Mucosa of descending colon (tissue), 3 donors: ENCODE data around the gene BAIAP2L2. TPM values are rescaled to one million over a fixed set of nuclear protein-coding genes. Genes with fewer than 3 reads are reported as not detected.
"Not testable (repeated sequence)": the region's sequence is repeated elsewhere in the genome, so short reads cannot be mapped to it uniquely, and the experiment has no call there.

ENCODE experiments used
- ATAC-seq: fragments of 200-7000 bp; cut with Tn5 transposase; one replicate; pipeline ENCODE4 v1.9.1; 2020; ENCODE audit warnings: mild to moderate bottlenecking, moderate library complexity
- DNase-seq, 3 donors: peaks; one replicate each; pipeline ENCODE4 v3.0.0-alpha.2; 2020
- H3K36me3 ChIP-seq: fragments of 200-600 bp; one replicate; pipeline ENCODE4 v1.8.0; 2021; ENCODE audit warnings: low read depth, mild to moderate bottlenecking
- H3K4me1 ChIP-seq: fragments of 200-600 bp; one replicate; pipeline ENCODE4 v1.8.0; 2021; ENCODE audit warnings: low read depth, mild to moderate bottlenecking
- H3K4me3 ChIP-seq: fragments of 200-600 bp; one replicate; pipeline ENCODE4 v1.8.0; 2021; ENCODE audit warnings: mild to moderate bottlenecking
- H3K9me3 ChIP-seq: fragments of 200-600 bp; one replicate; pipeline ENCODE4 v1.8.0; 2021; ENCODE audit warnings: mild to moderate bottlenecking
- intact Hi-C, 2 donors: fragments of 100-400 bp; cut with DNase I in 1 of 2; cut with micrococcal nuclease in 1 of 2; formaldehyde crosslinking; loops; one replicate each; pipeline versions ENCODE4 v1.11.0 to v1.11.1; 2022; cut with DNase I, micrococcal nuclease
- total RNA-seq, 3 donors: library from RNA; stranded (reverse); fragmentation: NEBNext Ultra II Directional in 2 of 3; extraction: Animal tissue kit (Norgen Biotek cat#: 25700) in 2 of 3; gene quantifications; one replicate each; pipeline versions ENCODE4 v1.2.1 to v1.2.4, GENCODE V29; 2021 to 2023
- TF ChIP-seq, protein P1 (sequence below): fragments of 200-600 bp; IDR thresholded peaks from one replicate; pipeline ENCODE4 v1.8.0; 2022; ENCODE audit warnings: antibody characterized with exemption, mild to moderate bottlenecking
- donor health status: DM: no; HTN: no; CAD: no; lungs with moderate emphysema.
- donor health status: DM: no; HTN: no; CAD: no.
- donor health status: DM: no; HTN: yes; CAD: no.

Gene BAIAP2L2
- total RNA-seq, 3 donors from 2014 or later: 33.9 to 92.3 (median 63.7) TPM

DNA sequence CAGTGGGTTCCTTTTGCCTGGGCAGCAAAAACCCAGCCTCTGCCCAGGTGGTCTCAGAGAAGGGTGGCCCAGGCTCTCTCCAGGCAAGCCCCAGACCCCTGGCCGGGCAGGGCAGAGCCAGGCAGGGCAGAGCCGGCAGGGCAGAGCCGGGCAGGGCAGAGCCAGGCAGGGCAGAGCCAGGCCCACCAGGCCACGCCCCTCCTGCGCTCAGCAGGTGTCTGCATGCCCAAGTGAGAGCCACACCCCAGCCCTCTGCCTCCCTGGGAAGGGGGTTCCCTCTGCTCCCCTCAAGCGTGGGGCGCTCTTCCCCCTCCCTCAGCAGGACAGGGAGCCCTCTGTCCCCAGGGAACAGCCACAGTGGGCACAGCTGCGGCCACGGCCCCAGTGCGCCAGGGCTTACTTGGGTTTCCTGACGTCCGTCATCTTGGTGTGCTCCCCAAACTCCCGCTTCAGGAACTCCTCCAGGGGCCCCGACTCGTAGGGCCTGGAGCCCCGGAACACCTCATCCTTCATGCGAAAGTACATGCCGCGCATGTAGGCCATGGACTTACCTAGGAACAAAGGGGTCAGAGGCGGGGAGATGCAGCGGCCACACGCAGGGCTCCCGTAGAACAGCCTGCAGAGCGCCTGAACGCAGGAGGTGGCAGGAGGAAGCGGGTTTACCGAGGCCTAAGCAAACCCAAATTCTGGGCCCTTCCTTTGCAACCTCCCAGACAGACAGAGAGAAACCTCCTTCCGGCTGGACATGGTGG lies 10.1 kb upstream of the BAIAP2L2 start:
- peak; percentile 65 to 74 (median 72) for DNase-seq
- Histone ChIP-seq H3K36me3 (no peaks in the 10 kb centered on the region), H3K9me3 (no peaks in the 10 kb centered on the region), H3K4me3 (no peak overlapping the region), H3K4me1 (no peaks in the 10 kb centered on the region)
- TF ChIP-seq, protein P1, sequence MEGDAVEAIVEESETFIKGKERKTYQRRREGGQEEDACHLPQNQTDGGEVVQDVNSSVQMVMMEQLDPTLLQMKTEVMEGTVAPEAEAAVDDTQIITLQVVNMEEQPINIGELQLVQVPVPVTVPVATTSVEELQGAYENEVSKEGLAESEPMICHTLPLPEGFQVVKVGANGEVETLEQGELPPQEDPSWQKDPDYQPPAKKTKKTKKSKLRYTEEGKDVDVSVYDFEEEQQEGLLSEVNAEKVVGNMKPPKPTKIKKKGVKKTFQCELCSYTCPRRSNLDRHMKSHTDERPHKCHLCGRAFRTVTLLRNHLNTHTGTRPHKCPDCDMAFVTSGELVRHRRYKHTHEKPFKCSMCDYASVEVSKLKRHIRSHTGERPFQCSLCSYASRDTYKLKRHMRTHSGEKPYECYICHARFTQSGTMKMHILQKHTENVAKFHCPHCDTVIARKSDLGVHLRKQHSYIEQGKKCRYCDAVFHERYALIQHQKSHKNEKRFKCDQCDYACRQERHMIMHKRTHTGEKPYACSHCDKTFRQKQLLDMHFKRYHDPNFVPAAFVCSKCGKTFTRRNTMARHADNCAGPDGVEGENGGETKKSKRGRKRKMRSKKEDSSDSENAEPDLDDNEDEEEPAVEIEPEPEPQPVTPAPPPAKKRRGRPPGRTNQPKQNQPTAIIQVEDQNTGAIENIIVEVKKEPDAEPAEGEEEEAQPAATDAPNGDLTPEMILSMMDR: no peak
- ATAC-seq: peak; percentile 88
- intact Hi-C loops: no loop called here

GRCh38 chr22:38118747-38119146 lies 8.3 kb upstream of the BAIAP2L2 start:
- H3K4me1 ChIP-seq, ATAC-seq, H3K9me3 ChIP-seq, H3K4me3 ChIP-seq, DNase-seq, H3K36me3 ChIP-seq: not testable (repeated sequence)
- intact Hi-C loops: loop anchor here in 1 of 2 donors (10.0 kb wide), 1 partner anchor 236 kb away; no protein-coding TSS in a partner anchor

- DNase-seq (no peak), ATAC-seq (no peak)
- intact Hi-C loops: loop anchor here in 1 of 2 donors (10.0 kb wide), 1 partner anchor 237 kb away; no protein-coding TSS in a partner anchor
- Histone ChIP-seq H3K9me3 (no peaks in the 10 kb centered on the region), H3K36me3 (no peaks in the 10 kb centered on the region), H3K4me1 (no peaks in the 10 kb centered on the region), H3K4me3 (no peak overlapping the region)
- TF ChIP-seq, protein P1: no peak
These were observed 7.7 kb upstream of the BAIAP2L2 start for GRCh38 chr22:38118182-38118581.

DNA sequence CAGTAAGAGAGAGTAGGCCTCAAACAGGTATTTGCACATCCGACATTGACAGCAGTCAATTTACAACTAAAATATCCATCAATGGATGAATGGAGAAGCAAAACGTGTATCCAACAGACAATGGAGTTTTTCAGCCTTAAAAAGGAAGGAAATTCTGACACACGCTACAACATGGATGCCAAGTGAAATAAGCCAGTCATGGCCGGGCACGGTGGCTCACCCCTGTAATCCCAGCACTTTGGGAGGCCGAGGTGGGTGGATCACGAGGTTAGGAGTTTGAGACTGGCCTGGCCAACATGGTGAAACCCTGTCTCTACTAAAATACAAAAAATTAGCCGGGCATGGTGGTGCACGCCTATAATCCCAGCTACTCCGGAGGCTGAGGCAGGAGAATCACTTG lies 7.1 kb upstream of the BAIAP2L2 start:
- not testable (repeated sequence) for ATAC-seq, H3K4me3 ChIP-seq, H3K36me3 ChIP-seq, H3K4me1 ChIP-seq, DNase-seq, H3K9me3 ChIP-seq
- intact Hi-C loops: loop anchor here in 1 of 2 donors (10.0 kb wide), 1 partner anchor 237 kb away; no protein-coding TSS in a partner anchor

GRCh38 chr22:38115423-38116205 lies 5.1 kb upstream of the BAIAP2L2 start:
- Histone ChIP-seq H3K36me3 (no peaks in the 10 kb centered on the region), H3K4me1 (peaks cover 17% of the 10 kb centered on the region), H3K4me3 (no peak overlapping the region), H3K9me3 (no peaks in the 10 kb centered on the region)
- TF ChIP-seq, protein P1: no peak
- intact Hi-C loops: loop anchor here in 1 of 2 donors (10.0 kb wide), 1 partner anchor 239 kb away; no protein-coding TSS in a partner anchor
- ATAC-seq (no peak), DNase-seq (peak in 1 of 3 donors; percentile 15)

GRCh38 chr22:38114484-38115398 lies 4.3 kb upstream of the BAIAP2L2 start:
- TF ChIP-seq, protein P1: peak; percentile 96
- H3K36me3 ChIP-seq: no peaks in the 10 kb centered on the region
- no peaks in the 10 kb centered on the region for H3K9me3 ChIP-seq
- ATAC-seq: peak; percentile 57
- no peak overlapping the region for H3K4me3 ChIP-seq
- H3K4me1 ChIP-seq: peaks cover 18% of the 10 kb centered on the region
- DNase-seq: peak; percentile 86 to 95 (median 92)
- intact Hi-C loops: loop anchor here in 1 of 2 donors (10.0 kb wide), 1 partner anchor 240 kb away; no protein-coding TSS in a partner anchor
